Cardiac muscle cell (in vitro differentiated cells and primary cell): ENCODE results near the gene SLC17A3. TPM values are rescaled to one million over a fixed set of nuclear protein-coding genes. Genes with fewer than 3 reads are reported as not detected.

Experiments used
- DNase-seq, 2 donors: peaks; one replicate each; pipeline versions ENCODE4 v3.0.0 to v3.0.0-alpha.2; 2010 to 2017; ENCODE audit warnings: low read depth in 1 of 2, low spot score in 1 of 2
- H3K27ac ChIP-seq: fragments of 200-600 bp; sonication (generic); 2 replicates; pipeline ENCODE4 v1.5.1; 2016
- H3K27me3 ChIP-seq: fragments of 200-600 bp; sonication (generic); 2 replicates; pipeline ENCODE4 v1.6.0; 2016; ENCODE audit warnings: control low read depth
- H3K36me3 ChIP-seq: fragments of 200-600 bp; sonication (generic); 2 replicates; pipeline ENCODE4 v1.5.1; 2016; ENCODE audit warnings: control low read depth
- H3K4me1 ChIP-seq: fragments of 200-600 bp; sonication (generic); 2 replicates; pipeline ENCODE4 v1.8.1; 2017; ENCODE audit warnings: low read depth, mild to moderate bottlenecking, mixed run types
- H3K4me3 ChIP-seq: fragments of 200-600 bp; sonication (generic); 2 replicates; pipeline ENCODE4 v1.5.1; 2016; ENCODE audit warnings: mild to moderate bottlenecking
- H3K9me3 ChIP-seq: fragments of 200-600 bp; sonication (generic); 2 replicates; pipeline ENCODE4 v1.5.1; 2017; ENCODE audit warnings: low read depth, mild to moderate bottlenecking, control low read depth
- polyA plus RNA-seq: library from polyadenylated mRNA; unstranded; fragments of >200 nt; fragmentation: Nextera tagmentation; extraction: Ambion mirVana; gene quantifications from 2 replicates; pipeline ENCODE4 v1.2.1, GENCODE V29; 2016
- total RNA-seq: library from RNA; depleted of rRNA; stranded (reverse); fragments of >200 nt; gene quantifications from 2 replicates; pipeline ENCODE4 v1.2.3, GENCODE V29; 2016
- TF ChIP-seq, protein P1 (sequence below): IDR thresholded peaks from 2 replicates; pipeline ENCODE4 v1.5.1; 2012; ENCODE audit warnings: low read depth, mild to moderate bottlenecking, low read length

SLC17A3 gene
- total and polyA plus RNA-seq, 2 experiments from 2014 or later, result not detected

DNA sequence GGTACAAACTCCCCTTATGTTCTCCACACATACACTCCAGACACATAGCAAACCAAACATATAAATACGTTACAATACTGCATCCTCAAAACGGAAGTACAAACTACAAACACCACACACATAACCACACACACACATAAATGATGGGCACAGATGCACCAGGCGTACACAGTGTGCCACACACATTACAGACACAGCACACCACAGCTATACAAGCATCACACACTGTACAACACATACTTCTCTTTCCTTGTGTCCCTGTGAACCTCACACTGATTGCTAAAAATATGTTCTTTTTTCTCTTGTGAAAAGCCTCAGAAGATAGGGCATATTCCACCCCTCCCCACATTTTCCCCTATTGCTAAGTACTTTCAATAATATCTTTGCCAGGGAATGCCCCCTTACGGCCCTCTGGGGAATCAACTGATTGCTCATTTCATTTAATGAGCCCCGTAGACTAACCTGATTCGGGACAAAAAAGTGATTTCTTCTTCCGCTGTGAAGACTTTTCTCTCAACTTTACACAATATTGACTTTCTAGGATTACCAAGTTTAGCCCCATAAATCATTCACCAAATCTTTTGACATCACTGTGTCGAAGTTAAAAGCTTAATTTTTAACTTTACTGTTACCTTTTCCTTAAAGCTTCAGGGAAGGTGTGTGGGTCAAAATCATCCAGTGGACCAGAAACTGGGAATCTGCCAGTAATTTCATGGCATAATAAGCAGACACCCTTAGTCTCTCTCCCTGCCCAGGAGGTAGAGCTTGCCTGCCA, 42.3 kb downstream of the SLC17A3 start, which contains the start of gene SLC17A1:
SLC17A1 (minus strand) TSS at position 521 of the 775 bp plus-strand sequence. CDS start 1,495 bp downstream, outside the sequence.
- no peak within 1 kb of the TSS for H3K27ac ChIP-seq
- no peaks in the 10 kb centered on the region for H3K36me3 ChIP-seq
- TF ChIP-seq, protein P1, sequence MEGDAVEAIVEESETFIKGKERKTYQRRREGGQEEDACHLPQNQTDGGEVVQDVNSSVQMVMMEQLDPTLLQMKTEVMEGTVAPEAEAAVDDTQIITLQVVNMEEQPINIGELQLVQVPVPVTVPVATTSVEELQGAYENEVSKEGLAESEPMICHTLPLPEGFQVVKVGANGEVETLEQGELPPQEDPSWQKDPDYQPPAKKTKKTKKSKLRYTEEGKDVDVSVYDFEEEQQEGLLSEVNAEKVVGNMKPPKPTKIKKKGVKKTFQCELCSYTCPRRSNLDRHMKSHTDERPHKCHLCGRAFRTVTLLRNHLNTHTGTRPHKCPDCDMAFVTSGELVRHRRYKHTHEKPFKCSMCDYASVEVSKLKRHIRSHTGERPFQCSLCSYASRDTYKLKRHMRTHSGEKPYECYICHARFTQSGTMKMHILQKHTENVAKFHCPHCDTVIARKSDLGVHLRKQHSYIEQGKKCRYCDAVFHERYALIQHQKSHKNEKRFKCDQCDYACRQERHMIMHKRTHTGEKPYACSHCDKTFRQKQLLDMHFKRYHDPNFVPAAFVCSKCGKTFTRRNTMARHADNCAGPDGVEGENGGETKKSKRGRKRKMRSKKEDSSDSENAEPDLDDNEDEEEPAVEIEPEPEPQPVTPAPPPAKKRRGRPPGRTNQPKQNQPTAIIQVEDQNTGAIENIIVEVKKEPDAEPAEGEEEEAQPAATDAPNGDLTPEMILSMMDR, result no peak
- DNase-seq, result no peak
- H3K4me1 ChIP-seq, result no peaks in the 10 kb centered on the region
- no peaks in the 10 kb centered on the region for H3K9me3 ChIP-seq
- H3K4me3 ChIP-seq, result no peak within 1 kb of the TSS
- no peaks in the 10 kb centered on the region for H3K27me3 ChIP-seq

DNA sequence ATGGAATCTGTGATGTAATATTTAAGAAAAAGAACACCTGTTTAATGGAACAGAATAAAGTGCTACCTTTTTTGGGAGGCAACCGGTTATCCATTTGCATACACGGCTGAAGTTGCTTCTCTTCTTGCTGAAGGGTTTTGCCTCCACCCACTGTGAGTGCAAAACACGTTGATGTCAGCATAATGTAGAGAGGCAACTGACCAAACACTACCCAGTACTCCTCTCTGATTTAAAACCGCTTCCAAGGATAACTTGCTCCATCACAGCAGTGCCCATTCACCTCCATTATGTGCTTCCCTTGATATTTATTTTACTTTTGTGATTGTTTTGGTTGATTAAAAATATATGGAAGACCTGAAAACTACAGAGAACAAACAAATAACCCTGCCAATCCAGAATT, 43.6 kb downstream of the SLC17A3 start:
- H3K4me1 ChIP-seq, result no peaks in the 10 kb centered on the region
- no peaks in the 10 kb centered on the region for H3K27me3 ChIP-seq
- no peak for DNase-seq
- no peaks in the 10 kb centered on the region for H3K36me3 ChIP-seq
- TF ChIP-seq, protein P1, result no peak
- H3K4me3 ChIP-seq, result no peak overlapping the region
- no peaks in the 10 kb centered on the region for H3K9me3 ChIP-seq
- H3K27ac ChIP-seq, result no peak overlapping the region

DNA sequence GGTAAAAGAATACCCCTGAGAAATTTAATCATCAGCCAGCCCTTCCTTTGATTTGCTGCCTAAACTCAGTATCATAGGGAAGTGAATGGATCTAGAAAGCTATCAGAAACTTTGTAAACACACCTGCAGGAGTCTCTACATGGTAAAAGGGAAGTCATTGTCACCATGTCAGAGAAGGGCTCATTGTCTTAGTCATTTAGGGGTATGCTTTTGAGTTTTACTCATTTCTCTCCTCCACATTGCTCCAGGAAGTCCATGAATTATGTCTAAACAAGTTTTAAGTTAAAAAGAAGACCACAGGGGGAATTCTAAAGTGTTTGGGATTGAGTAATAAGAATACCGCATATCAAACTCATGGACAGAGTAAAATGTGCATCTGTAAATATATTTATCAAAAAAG, 44.7 kb downstream of the SLC17A3 start:
- DNase-seq, result no peak
- no peaks in the 10 kb centered on the region for H3K36me3 ChIP-seq
- no peaks in the 10 kb centered on the region for H3K4me1 ChIP-seq
- no peak overlapping the region for H3K4me3 ChIP-seq
- no peak overlapping the region for H3K27ac ChIP-seq
- TF ChIP-seq, protein P1, result no peak
- no peaks in the 10 kb centered on the region for H3K27me3 ChIP-seq
- no peaks in the 10 kb centered on the region for H3K9me3 ChIP-seq

DNA sequence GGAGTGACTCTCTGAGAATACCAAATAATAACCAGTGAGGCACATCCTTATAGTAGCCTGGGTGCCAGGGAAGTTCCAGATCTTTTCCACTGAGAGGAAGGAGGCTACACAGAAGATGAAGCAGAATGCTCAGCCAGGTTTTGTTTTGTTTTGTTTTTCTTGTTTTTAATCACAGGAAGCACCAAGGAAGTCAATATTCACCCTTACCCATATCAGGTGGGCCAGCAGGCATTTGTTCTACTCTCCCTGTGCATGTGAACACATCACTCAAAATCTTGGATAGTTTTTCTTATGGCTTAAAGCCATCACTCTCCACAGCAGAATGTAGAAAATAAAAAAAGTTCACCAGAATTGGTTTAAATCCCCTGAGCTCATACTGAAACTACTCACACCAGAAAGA, 52.7 kb downstream of the SLC17A3 start:
- Histone ChIP-seq H3K4me3 (no peak overlapping the region), H3K27ac (no peak overlapping the region), H3K9me3 (no peaks in the 10 kb centered on the region), H3K36me3 (no peaks in the 10 kb centered on the region), H3K27me3 (no peaks in the 10 kb centered on the region), H3K4me1 (no peaks in the 10 kb centered on the region)
- DNase-seq, result no peak
- TF ChIP-seq, protein P1, result no peak

DNA sequence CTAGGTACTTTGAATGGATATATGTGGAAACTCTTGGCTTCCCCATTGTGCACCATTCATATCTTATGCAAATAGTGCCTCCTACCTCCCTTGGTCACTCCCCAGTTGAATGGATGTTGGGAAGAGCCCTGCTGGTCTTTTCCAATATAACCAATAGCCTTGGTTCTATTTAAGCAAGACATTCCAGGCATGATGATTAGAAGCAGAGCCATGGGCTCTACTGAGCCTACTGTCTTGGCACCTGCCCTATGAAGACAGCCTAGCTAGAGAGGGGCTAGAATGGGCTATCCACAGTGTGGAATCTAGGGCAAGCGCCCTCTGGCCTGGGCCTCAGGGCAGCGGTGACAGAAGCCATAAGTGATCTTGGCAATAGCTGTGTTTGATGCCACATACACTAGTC, 57.8 kb downstream of the SLC17A3 start:
- H3K4me3 ChIP-seq, result no peak overlapping the region
- DNase-seq, result no peak
- TF ChIP-seq, protein P1, result no peak
- no peaks in the 10 kb centered on the region for H3K4me1 ChIP-seq
- no peaks in the 10 kb centered on the region for H3K36me3 ChIP-seq
- no peaks in the 10 kb centered on the region for H3K9me3 ChIP-seq
- H3K27ac ChIP-seq, result no peak overlapping the region
- H3K27me3 ChIP-seq, result no peaks in the 10 kb centered on the region
